Retina (tissue), 1 donor: ENCODE measurements around the gene CADPS.

Experiments
- DNase-seq: peaks from one replicate; pipeline ENCODE4 v3.0.0-alpha.2; 2016

Gene CADPS

DNA sequence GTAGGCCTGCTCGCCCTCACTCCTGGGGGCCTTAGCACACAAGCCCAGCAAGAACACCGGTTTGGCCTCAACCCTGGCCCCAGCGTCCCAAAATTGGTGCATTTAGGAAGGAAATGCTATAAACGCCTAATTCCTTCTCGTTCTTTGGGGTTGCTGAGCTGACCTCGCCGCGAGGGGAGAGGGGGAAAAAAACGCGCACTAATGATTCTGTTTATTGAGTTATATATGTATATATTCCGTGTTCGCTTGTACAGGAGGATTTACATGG lies 505.8 kb downstream of the CADPS start:
- no peak for DNase-seq

DNA sequence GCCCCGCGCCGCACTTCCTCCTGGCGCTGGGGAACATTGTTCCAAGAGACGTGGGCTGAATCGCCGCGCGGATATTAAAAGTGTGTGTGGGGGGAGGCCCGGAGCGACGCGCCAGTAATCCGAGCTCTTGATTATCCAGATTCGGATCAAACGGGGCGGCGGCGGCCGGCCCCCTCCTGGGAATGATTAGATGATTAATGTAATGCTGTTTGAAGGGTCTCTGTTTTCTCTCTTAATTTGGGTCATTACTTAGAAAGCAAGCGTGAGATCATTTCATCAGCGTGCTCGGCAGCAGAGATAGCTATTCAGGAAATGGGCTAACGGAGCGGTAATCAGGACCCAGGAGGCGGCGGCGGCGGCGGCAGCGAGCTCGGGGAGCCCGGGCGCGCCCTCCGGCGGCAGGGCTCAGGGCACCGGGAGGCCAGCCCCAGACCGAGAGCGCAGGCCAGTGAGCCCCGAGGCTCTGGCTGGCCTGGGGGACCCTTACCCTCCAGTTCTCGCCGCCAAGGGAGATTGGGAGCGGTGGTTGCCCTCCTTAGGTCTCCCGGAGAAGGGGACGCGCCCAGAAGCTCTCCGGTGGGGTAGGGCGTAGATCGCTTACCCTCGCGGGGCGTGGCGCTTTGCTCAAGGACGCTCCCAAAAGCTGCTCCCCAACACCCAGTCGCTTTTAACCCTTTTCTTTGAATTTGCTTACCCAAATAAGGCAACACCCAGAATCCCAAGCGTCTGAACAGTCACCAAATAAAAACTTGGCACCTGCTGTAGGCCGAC lies 506.3 kb downstream of the CADPS start:
- peak; percentile 93 for DNase-seq

DNA sequence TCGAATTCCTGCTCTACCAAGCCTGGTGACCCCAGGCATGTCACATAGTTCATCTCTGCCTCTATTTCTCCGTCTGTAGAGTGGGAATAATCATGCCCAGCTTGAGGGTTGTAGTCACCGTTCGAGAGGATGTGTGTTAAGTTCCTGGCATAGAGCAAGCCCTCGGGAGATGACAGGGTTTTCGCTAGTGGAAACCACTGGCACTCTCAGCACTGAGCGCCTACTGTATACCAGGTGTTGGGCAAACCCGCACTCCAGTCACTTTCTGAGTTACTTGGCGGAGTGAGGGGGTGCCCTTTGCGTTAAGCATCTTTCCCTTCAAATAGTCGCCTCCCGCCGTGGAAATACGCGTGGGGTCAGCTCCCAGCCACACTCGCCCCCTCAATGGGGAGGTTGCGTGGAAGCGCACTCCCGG lies 506.9 kb downstream of the CADPS start:
- no peak for DNase-seq

DNA sequence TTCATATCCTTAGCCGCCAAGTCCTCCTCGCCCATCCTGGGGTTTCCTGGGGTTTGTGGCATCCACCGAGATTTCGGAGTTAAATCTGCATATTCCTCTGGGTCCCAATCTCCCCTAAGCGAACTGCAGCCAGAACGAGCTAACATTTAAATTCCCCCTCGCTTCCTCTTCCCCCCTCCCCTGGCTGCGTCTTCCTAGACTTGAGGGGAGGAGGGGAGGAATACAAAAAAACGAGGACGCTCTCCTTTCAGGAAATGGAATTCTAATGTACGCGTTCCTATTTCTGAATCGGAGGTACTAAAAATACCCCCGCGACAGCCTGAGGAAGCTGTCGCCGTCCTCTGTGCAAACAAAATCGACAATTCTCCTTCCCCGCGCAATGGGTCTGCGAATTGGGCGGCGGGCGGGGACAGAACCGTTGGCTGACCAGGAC lies 507.4 kb downstream of the CADPS start:
- peak; percentile 74 for DNase-seq

DNA sequence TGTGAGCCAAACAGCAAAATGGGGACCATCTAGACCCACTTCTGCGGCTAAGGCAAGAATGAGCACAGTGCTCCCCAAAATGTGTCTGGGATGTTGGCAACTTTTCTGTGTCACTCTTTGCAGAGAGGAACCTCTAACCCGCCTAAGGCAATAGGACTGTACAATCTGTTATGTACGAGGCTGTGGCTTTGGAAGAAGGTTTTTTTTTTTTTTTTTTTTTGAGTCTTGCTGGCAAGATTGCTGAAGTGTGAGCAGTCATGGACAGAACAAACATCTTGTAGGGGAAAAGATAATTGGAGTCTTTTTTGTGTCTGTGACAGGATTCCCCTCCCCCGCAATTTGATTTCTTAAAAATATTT lies 509.1 kb downstream of the CADPS start:
- DNase-seq = peak; percentile 60

DNA sequence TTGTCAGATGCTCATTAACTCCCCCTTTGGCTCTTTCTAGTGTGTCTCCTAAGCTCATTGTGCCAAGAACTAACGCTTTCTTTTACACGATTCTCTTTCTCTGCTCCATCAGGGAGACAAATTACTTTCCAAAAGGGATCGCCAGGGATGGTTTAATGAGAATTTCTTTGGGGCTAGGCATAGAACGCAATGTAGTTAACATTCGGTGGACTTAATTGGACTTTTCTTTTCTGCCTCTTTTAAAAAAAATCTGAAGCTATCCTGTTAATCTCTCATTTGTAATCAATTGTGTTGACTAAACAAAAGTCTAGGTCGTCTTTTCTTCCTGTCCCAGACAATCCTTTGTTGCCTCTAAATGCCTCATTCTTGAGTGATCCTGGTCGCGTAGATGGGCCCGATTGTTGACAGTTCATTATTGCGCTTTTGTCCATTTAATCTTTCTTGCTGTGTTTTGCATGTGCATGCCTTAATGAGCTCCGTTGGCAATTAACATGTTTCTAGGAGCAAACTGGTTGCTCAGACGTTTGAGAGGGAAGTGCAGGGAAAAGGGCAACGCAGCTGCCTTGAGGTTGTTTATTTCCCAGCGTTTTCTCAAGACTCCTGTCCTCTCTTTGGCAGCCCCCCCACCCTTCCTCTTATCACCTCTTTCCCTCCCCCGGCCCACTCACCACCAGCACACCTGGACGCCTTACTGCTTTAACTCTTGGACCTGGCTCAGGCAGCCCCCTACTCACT lies 509.7 kb downstream of the CADPS start:
- DNase-seq = peak; percentile 83

DNA sequence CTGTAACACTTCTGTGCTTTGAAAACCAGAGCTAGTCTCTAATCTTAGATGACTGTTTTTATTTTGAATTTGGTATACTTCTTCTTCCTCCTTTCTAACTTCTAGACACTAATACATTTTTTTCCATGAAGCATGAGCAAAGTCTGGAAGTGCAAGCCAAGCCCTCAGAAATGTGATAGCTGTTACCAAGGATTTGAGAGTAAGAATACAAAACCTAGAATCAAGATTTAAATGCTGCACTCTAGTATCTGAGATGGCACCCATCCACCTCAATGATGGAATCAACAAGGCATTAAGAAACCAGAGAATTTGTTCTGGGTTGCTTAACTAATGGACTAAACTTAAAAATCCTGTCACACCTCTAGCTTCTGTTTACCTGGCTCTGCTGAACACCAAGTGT lies 511.0 kb downstream of the CADPS start:
- DNase-seq = no peak

DNA sequence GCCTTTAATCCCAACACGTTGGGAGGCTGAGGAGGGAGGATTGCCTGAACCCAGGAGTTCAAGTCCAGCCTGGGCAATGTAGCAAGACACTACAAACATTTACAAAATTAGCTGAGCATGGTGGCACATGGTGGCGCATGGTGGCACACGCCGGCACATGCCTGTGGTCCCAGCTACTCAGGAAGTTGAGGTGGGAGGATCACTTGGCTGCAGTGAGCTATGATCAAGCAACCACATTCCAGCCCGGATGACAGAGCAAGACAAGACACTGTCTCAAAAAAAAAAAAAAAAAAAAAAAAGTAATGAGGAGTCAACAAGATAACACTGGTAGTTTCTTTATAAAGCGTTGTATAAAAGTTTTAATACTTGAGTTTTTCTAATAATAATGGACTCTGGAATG lies 511.9 kb downstream of the CADPS start:
- no peak for DNase-seq

DNA sequence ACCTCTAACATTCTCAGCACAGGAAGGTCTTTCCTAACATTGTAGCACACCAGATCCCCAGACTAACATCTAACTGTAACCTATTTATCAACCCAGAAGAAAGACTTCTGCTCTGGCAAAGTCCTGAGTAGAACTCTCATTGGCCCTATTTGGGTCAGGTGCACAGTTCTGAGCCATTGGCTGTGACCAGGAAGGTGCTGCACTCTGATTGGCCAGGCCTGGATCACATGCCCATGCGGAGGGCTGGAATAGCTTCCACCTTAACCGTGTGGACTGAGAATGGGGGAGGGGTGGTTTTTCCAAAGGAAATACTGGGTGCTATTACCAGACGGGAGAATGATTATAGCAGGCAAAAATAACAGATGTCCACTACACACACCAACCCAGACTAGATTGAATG lies 513.4 kb downstream of the CADPS start:
- no peak for DNase-seq

DNA sequence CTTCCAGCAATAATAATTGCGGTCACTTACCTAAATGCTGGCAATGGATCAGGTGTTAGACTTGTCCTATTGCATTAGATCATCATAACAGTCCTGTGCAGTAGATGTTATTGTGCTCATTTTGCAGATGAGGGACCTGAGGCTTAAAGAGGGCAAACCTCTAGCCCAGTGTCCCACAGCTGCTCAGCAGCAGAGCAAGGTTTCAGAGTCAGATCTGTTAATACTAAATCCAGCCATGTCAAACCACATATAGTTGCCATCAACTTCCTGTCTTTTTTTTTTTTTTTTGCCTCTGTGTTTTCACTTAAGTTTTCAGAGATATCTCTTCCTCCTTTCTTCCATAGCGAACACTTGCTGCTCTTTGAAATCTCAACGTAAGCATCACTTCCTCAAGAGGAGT lies 514.0 kb downstream of the CADPS start:
- no peak for DNase-seq

DNA sequence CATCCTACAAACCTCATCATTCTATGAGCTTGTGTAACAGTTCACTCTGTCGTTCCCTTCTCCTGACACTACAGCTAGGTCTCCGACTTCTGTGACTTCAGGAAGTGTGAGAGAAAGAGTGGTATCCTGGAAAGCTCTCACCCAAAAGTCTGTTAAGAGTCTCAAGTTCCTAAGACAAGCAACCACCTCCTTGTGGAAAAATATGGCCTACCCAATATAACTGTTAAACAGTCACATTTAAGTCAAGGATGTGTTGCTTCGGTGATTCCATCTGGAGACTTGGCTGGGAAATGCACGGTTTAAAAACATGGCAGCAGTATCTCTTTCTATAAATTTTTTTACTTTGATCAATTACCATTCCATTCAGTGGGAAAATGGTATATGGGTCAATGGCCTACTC lies 515.7 kb downstream of the CADPS start:
- DNase-seq = no peak

DNA sequence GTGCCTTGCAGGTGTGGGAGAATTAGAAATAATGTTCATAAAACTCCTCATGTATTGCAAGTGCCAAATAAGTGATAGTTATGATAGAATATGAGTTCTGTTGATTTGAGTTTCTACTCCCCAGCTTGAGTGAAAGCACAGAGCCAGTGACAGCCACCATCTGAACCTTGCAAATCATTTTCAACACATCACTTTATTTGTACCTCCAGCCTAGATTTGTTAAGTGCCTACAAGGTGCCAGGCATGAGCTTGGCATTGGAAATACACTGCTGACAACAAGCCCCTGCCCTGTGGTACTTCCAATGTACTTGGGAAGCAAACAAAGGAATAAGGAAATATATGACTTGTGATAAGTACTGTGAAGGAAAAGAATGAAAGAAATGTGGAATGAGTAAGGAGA lies 518.9 kb downstream of the CADPS start:
- no peak for DNase-seq

DNA sequence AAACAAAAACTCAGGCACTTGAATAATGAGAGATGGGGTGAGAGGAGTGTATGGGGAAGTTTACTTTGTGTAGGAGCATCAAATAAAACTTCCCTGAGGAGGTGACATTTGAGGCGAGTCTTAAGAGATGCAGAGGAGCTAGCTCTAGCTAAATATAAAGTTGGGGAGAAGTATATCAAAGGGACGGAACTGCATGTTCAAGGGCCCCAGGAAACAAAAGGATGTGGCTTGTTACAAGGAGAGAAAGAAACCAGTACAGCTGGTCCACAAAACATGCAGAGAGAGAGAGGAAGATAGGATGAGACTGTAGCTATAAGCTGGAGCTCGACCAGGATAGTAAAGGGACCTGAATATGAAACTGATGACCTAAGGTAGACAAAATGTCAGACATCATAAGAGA lies 519.5 kb downstream of the CADPS start:
- no peak for DNase-seq
